VCaP (cell line): ENCODE measurements around the gene RBMS3.

Source experiments
- H3K27ac ChIP-seq: fragments of 450-650 bp; 2 replicates; pipeline ENCODE4 v1.5.1; 2017
- CTCF ChIP-seq: fragments of 450-650 bp; conservative IDR thresholded peaks from 2 replicates; pipeline ENCODE4 v1.5.1; 2017; ENCODE audit warnings: mild to moderate bottlenecking, moderate library complexity

RBMS3 gene

GRCh38 chr3:29440413-29441305 is 159.8 kb downstream of the RBMS3 start:
- peak overlapping the region; percentile 58 for H3K27ac ChIP-seq

GRCh38 chr3:29441422-29441821 is 160.6 kb downstream of the RBMS3 start:
- no peak for TF ChIP-seq CTCF

More at GRCh38 chr3:29440413-29441305, 159.8 kb downstream of the RBMS3 start:
- TF ChIP-seq CTCF: no peak

GRCh38 chr3:29447946-29448627 is 167.2 kb downstream of the RBMS3 start:
- no peak for TF ChIP-seq CTCF
- H3K27ac ChIP-seq: no peak overlapping the region

More at GRCh38 chr3:29441422-29441821, 160.6 kb downstream of the RBMS3 start:
- H3K27ac ChIP-seq: no peak overlapping the region

- no peak for TF ChIP-seq CTCF
These were observed 171.0 kb downstream of the RBMS3 start for GRCh38 chr3:29451920-29452319.

GRCh38 chr3:29452934-29453283 is 172.0 kb downstream of the RBMS3 start:
- TF ChIP-seq CTCF: no peak
- peak overlapping the region; percentile 84 for H3K27ac ChIP-seq

More at GRCh38 chr3:29451920-29452319, 171.0 kb downstream of the RBMS3 start:
- peak overlapping the region; percentile 84; the same call in 1 of the 2 replicates for H3K27ac ChIP-seq

GRCh38 chr3:29453284-29454001 is 172.6 kb downstream of the RBMS3 start:
- H3K27ac ChIP-seq: peak overlapping the region; percentile 84
- TF ChIP-seq CTCF: no peak

- TF ChIP-seq CTCF: no peak
- H3K27ac ChIP-seq: peak overlapping the region; percentile 84
These were observed 173.3 kb downstream of the RBMS3 start for GRCh38 chr3:29454161-29454611.
